ENCODE data around the gene CERS6.

GRCh38 chr2:168809537-168809936, 353.5 kb downstream of the CERS6 start:
- TF ChIP-seq CTCF (IDR thresholded peaks at IDR 0.05) (no peak), EP300 (IDR thresholded peaks at IDR 0.05) (no peak)

All from esophagus muscularis mucosa (tissue), 3 donors.